Activated CD4-positive, alpha-beta T cell treated with anti-CD3 and anti-CD28 coated beads, Interleukin-2, amount 50 U/mL, for 4 hours (primary cell): ENCODE results near the gene GPR155.

ENCODE experiments used
- DNase-seq, 2 experiments: peaks; one replicate each; pipeline ENCODE4 v3.0.0-alpha.2; 2020

GPR155 gene

GRCh38 chr2:174486563-174487107 lies at the start of gene GPR155:
Gene GPR155 (minus strand): TSS chr2:174487029. CDS start chr2:174481956, 5,073 bp downstream.
- DNase-seq: peak in 1 of 2 experiments; percentile 22

GRCh38 chr2:174535757-174536703 lies 49.2 kb upstream of the GPR155 start:
- DNase-seq: no peak

GRCh38 chr2:174535083-174535482 lies 48.3 kb upstream of the GPR155 start:
- no peak for DNase-seq

- DNase-seq: no peak
These were observed 43.1 kb upstream of the GPR155 start for GRCh38 chr2:174529916-174530315.

- no peak for DNase-seq
These were observed 41.1 kb upstream of the GPR155 start for GRCh38 chr2:174527959-174528358.

- no peak for DNase-seq
These were observed 40.4 kb upstream of the GPR155 start for GRCh38 chr2:174527101-174527721.

GRCh38 chr2:174524527-174524926 lies 37.7 kb upstream of the GPR155 start:
- no peak for DNase-seq

GRCh38 chr2:174522553-174522952 lies 35.7 kb upstream of the GPR155 start:
- DNase-seq: no peak

- DNase-seq: no peak
These were observed 31.6 kb upstream of the GPR155 start for GRCh38 chr2:174518395-174518794.

GRCh38 chr2:174516501-174517378 lies 29.9 kb upstream of the GPR155 start:
- DNase-seq: no peak

- no peak for DNase-seq
These were observed 25.5 kb upstream of the GPR155 start for GRCh38 chr2:174512345-174512744.

GRCh38 chr2:174511580-174512260 lies 24.9 kb upstream of the GPR155 start:
- no peak for DNase-seq

GRCh38 chr2:174510583-174511189 lies 23.9 kb upstream of the GPR155 start:
- DNase-seq: no peak

- DNase-seq: no peak
These were observed 16.5 kb upstream of the GPR155 start for GRCh38 chr2:174503161-174503809.

GRCh38 chr2:174499371-174499770 lies 12.5 kb upstream of the GPR155 start:
- DNase-seq: no peak

- DNase-seq: no peak
These were observed 8.7 kb upstream of the GPR155 start for GRCh38 chr2:174495365-174496012.

GRCh38 chr2:174493549-174494331 lies 6.9 kb upstream of the GPR155 start:
- no peak for DNase-seq

- DNase-seq: peak in 1 of 2 experiments; percentile 40
These were observed 6.2 kb upstream of the GPR155 start for GRCh38 chr2:174492963-174493431.

- no peak for DNase-seq
These were observed 5.1 kb upstream of the GPR155 start for GRCh38 chr2:174491947-174492346.

- DNase-seq: no peak
These were observed 3.2 kb upstream of the GPR155 start for GRCh38 chr2:174490051-174490450.
